ENCODE measurements around the gene ZFYVE16.
"Not testable (repeated sequence)": the region's sequence is repeated elsewhere in the genome, so short reads cannot be mapped to it uniquely, and the experiment has no call there.

The ZFYVE16 gene

GRCh38 chr5:80411589-80412219 is 3.8 kb downstream of the ZFYVE16 start:
- DNase-seq: no peak

GRCh38 chr5:80414113-80414512 is 6.2 kb downstream of the ZFYVE16 start:
- DNase-seq: no peak

DNA sequence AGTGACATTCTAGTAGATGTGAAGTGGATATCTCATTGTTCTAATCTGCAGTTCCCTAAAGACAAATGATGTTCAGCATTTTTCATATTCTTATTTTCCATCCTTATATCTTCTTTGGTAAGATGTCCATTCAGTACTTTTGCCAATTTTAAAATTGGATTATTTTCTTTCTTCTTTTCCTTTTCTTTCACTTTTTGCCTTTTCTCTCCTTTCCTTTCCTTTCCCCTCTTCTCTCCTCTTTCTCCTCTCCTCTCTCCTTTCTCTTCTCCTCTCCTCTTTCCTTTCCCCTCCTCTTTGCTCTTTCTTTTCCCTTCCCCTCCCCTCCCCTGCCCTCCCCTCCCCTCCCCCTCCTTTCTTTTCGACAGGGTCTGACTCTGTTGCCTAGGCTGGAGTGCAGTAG is 10.1 kb downstream of the ZFYVE16 start:
- no peak for DNase-seq

DNA sequence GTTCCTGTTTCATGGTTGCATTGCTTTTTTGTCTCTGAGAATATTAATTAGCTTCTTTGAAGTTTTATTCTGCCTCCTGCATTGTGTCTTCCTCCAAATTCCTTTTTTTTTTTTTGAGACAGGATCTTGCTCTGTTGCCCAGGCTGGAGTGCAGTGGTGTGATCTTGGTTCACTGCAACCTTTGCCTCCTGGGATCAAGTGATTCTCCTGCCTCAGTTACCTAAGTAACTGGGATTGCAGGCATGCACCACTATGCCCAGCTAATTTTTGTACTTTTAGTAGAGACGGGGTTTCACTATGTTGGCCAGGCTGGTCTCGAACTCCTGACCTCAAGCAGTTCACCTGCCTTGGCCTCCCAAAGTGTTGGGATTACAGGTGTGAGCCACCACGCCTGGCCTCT is 16.5 kb downstream of the ZFYVE16 start:
- not testable (repeated sequence) for DNase-seq

DNA sequence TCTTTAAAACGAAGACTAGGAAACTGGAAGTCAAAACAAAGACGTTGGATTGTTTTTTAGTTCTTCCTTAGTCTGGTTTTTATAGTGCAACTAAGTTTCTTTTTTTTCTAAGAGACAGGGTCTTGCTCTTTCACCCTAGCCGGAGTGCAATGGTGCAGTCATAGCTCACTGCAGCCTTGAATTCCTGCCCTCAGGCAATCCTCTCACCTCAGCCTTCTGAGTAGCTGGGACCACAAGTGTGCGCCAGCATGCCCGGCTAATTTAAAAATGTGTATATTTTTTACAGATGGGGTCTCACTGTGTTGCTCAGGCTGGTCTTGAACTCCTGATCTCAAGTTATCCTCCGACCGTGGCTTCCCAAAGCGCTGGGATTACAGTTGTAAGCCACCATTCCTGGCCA is 27.6 kb downstream of the ZFYVE16 start:
- no peak for DNase-seq

DNA sequence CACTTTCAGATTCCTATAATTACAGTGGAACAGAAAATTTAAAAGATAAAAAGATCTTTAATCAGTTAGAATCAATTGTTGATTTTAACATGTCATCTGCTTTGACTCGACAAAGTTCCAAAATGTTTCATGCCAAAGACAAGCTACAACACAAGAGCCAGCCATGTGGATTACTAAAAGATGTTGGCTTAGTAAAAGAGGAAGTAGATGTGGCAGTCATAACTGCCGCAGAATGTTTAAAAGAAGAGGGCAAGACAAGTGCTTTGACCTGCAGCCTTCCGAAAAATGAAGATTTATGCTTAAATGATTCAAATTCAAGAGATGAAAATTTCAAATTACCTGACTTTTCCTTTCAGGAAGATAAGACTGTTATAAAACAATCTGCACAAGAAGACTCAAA is 29.5 kb downstream of the ZFYVE16 start:
- no peak for DNase-seq

- no peak for DNase-seq
These were observed 30.9 kb downstream of the ZFYVE16 start for GRCh38 chr5:80438739-80439138.

DNA sequence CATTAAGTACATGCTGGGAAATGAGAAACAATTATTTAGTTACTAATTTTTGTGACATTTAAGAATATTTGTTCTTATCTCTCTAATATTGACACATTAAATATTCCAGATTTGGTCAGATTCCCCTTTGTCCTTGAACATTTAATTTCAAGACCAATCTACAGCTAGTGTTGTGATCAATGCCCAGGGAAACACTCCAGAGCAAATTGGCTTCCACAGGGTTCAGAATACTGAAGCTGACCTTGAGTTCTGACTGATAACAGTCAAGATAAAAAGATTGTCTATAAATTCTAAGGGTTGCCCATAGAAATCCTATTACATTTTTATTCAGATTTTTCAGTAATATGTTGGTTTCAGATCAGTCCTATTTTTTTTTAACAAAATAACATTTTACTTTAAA is 31.3 kb downstream of the ZFYVE16 start:
- DNase-seq: no peak

DNA sequence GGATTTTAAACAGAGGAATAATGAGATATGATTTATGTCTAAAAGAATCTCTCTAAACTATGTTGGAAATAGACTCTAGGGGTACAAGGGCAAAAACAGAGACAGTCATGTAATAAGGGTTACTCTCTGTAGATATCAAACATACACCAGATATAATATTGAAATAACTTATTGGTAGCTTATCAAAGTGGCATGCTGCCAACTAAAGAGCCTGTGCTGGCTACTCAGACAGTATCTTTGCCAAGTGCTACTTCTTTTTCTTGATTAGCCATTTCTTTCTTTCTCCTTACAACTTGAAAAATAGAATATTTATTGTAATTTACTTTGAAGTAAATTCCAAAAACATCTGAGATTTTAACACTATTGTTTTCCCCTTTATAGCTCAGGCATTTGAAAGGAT is 34.9 kb downstream of the ZFYVE16 start:
- no peak for DNase-seq

DNA sequence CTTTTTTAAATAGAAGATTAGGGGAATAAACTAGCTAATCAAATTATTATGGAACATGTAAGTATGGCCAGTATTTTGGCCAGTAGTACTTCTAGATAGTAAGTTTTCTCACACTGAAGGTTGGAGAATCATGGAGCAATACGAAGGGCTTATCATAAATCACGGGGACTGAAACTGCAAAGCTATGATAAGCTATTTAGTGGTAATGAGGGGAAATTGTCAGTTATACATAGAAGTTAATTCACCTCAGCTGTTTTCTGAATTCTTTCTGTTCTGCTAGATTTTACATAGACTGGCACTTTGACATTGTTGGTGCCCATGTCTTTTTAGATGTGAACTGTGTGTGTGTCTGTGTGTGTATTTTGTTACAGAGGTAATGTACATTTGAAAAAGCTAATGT is 45.5 kb downstream of the ZFYVE16 start:
- DNase-seq: no peak

GRCh38 chr5:80463269-80463668 is 55.4 kb downstream of the ZFYVE16 start:
- DNase-seq: no peak

DNA sequence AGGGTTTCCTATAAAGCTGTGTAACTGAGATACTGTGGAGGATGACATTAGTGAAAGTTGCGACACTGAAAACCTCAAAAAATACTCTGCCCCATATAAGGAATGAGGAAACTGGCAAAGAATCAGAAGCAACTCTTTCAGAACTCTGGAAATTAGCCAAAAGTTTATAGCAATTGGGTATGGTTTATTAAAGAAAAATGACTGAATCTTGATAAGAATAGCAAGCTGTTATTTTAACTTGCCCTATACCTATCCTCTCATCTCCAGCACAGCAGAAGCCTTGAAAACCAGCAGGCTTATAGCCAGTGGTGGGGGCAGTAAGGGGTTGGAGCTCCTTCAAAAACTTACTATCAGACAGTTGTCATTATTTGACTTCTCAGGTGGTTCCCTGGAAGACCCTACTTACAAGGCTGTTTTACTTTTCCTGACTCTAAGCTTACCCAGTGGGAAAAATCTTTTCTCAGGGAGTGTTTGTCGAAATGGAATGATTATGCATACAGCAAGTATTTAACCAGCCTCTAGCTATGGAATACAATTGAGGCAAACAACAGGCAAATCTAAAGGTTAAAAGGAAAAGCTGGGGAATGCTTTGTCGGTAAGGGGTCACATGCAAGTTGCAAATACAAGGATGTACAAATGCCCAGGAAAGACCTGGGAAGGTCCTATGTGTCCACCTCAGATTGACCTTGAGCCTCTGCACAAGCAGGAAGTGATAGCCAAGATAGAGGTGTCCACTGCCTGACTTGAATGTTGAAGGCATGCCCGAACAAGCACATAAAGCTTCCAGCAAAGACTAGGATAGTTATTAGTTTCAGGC is 59.0 kb downstream of the ZFYVE16 start:
- no peak for DNase-seq

GRCh38 chr5:80468131-80468530 is 60.3 kb downstream of the ZFYVE16 start:
- no peak for DNase-seq

DNA sequence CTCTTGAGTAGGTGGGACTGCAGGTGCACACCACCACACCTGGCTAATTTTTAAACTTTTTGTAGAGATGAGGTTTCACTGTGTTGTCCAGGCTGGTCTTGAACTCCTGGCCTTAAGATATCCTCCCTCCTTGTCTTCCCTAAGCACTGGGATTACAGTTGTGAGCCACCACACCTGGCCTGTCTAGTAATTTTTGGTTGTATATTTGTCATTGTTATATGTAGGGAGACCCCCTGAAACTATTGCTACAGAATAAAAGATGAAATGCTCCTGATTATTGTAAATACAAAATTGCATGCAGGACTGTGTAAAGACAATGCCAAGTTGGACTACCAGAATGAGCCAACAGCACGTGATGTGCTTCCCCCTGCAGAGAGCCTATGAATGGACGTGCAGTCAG is 62.8 kb downstream of the ZFYVE16 start:
- DNase-seq: not testable (repeated sequence)

- DNase-seq: no peak
These were observed 67.1 kb downstream of the ZFYVE16 start for GRCh38 chr5:80474929-80475328.

- no peak for DNase-seq
These were observed 71.8 kb downstream of the ZFYVE16 start for GRCh38 chr5:80479713-80480112.

DNA sequence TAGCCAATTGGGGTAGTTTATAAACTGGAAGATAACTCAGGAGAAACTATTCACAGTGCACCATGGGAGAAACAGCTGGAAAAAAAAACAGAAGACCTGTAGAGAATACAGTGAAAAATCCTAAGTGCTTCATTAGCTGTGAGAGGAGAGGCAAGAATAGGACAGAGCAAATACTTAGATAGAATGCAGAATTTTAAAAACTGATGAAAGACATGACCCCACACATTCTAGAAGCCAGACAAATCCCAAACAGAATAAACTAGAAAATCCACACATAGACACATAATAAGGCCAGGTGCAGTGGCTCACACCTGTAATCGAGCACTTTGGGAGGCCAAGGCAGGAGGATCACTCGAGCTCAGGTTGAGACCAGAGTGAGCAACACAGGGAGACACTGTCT is 72.5 kb downstream of the ZFYVE16 start:
- DNase-seq: no peak

DNA sequence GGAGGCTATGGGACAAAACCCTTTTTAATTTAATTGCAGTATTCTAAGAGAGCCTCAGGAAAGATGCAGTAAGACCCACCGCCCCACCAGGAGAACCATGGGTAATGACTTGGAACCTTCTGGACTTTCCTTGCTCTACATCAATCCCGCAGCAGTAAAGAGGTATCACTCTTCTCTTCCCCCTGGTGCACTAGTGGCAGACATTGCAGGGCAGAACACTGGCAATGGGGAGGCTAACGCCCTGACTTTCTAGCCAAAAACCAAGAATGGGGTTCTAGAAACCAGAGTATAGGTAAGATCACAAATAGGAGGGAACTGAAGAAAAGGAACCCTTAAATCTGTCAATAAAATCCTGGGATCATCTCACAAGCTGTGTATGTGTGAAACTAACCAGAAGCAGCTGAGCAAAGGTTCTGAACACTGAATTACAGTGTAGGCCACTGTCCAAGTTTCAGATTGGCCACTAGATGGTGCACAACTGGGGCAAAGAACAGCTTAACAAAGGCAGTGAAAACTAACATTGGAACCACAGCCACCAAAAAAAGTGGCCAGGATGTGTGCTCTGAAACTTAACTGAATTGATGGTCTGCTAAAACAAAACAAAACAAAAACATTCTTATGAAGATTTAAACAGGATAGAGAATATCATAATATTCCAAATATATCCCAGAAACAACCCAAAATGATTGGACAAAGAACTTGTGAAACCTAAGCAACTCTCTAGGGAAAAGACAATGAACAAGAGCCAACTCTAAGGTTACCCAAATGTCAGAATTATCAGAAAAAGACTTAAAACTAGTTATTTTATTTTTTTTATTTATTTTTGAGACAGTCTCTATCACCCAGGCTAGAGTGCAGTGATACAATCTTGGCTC is 73.4 kb downstream of the ZFYVE16 start:
- DNase-seq: peak in 2 of 5 donors; percentile 12 to 61

DNA sequence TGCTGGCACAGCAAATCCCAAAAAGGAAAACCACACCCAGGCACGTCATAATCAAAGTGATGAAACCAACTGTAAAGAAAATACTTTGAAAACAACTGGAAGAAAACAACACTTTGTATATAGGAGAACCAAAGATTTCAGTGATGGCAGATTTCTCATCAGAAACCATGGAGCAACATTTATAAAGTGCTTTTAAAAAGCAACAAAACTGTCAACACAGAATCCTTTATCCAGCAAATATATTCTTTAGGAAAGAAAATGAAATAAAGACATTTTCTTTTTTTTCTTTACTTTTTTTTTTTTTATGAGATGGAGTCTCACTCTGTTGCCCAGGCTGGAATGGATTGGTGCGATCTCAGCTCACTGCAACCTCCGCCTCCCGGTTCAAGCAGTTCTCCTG is 74.7 kb downstream of the ZFYVE16 start:
- no peak for DNase-seq

GRCh38 chr5:80483636-80484232 is 75.9 kb downstream of the ZFYVE16 start:
- DNase-seq: no peak

DNA sequence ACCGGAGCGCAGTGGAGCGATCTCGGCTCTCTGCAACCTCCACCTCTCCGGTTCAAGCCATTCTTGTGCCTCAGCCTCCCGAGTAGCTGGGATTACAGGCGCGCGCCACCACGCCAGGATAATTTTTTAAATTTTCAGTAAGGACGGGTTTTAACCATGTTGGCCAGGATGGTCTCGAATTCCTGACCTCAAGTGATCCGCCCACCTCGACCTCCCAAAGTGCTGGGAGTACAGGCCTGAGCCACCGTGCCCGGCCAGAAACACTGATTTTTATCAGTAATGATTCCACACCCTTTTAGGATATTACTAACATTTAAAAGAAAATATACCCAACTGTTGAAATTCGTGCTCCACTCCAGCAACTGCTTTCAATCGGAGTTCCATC is 79.6 kb downstream of the ZFYVE16 start:
- DNase-seq: no peak

- peak; percentile 50 to 79 (median 55) for DNase-seq
These were observed 80.2 kb downstream of the ZFYVE16 start, which contains the start of gene FAM151B for GRCh38 chr5:80487829-80488721. Gene FAM151B (plus strand): TSS chr5:80488100. CDS start chr5:80488124, 24 bp downstream.

All from T-helper 1 cell (primary cell).